B cell (primary cell): ENCODE data around the gene C4orf17.
"Not testable (repeated sequence)": the region's sequence is repeated elsewhere in the genome, so short reads cannot be mapped to it uniquely, and the experiment has no call there.

ENCODE experiments used
- EZH2 ChIP-seq: IDR thresholded peaks from 2 replicates; pipeline ENCODE4 v1.6.1; 2012; ENCODE audit warnings: borderline replicate concordance, low read depth, mild to moderate bottlenecking, moderate library complexity, low read length; ENCODE audit not compliant: insufficient read depth, poor library complexity, severe bottlenecking
- TF ChIP-seq, protein P1 (sequence below): fragments of 200-600 bp; IDR thresholded peaks from one replicate; pipeline ENCODE4 v1.8.0; 2022; ENCODE audit warnings: antibody characterized with exemption, mild to moderate bottlenecking

DNA sequence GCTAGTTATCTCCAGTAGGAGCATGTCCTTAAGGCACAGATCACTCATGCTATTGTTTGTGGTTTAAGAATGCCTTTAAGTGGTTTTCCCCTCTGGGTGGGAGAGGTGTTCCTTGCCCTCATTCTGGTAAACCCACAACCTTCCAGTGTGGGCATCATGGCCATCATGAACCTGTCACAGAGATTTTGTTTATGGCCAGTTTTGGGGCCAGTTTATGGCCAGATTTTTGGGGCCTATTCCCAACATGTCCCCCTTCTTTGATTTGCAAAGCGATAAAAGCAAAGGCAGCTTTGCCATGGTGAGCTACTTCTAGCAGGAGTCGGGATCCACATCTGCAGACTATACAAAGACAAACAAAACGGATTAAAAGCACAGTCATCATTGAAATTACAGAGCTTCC, 24.2 kb upstream of the C4orf17 start:
- TF ChIP-seq, protein P1, sequence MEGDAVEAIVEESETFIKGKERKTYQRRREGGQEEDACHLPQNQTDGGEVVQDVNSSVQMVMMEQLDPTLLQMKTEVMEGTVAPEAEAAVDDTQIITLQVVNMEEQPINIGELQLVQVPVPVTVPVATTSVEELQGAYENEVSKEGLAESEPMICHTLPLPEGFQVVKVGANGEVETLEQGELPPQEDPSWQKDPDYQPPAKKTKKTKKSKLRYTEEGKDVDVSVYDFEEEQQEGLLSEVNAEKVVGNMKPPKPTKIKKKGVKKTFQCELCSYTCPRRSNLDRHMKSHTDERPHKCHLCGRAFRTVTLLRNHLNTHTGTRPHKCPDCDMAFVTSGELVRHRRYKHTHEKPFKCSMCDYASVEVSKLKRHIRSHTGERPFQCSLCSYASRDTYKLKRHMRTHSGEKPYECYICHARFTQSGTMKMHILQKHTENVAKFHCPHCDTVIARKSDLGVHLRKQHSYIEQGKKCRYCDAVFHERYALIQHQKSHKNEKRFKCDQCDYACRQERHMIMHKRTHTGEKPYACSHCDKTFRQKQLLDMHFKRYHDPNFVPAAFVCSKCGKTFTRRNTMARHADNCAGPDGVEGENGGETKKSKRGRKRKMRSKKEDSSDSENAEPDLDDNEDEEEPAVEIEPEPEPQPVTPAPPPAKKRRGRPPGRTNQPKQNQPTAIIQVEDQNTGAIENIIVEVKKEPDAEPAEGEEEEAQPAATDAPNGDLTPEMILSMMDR, result not testable (repeated sequence)
- not testable (repeated sequence) for TF ChIP-seq EZH2
